ENCODE data around the gene SLC16A12.

The SLC16A12 gene

GRCh38 chr10:89574368-89574767 lies 39.0 kb upstream of the SLC16A12 start:
- Histone ChIP-seq H3K4me1 (no peaks in the 10 kb centered on the region), H3K36me3 (no peaks in the 10 kb centered on the region), H3K27me3 (no peaks in the 10 kb centered on the region), H3K9me3 (no peaks in the 10 kb centered on the region), H3K4me3 (ENCODE audit: low read depth, low read length) (no peak overlapping the region)
- no peak for TF ChIP-seq CTCF (IDR thresholded peaks at IDR 0.05; ENCODE audit: low read depth, low read length)
- no peak for DNase-seq

GRCh38 chr10:89567576-89568245 lies 32.3 kb upstream of the SLC16A12 start:
- H3K4me1 ChIP-seq = no peaks in the 10 kb centered on the region
- DNase-seq = no peak
- TF ChIP-seq CTCF (IDR thresholded peaks at IDR 0.05; ENCODE audit: low read depth, low read length) = no peak
- H3K9me3 ChIP-seq = no peaks in the 10 kb centered on the region
- peaks cover 2% of the 10 kb centered on the region; the same call in 1 of the 2 replicates for H3K27me3 ChIP-seq
- no peaks in the 10 kb centered on the region for H3K36me3 ChIP-seq
- no peak overlapping the region for H3K4me3 ChIP-seq (ENCODE audit: low read depth, low read length)

DNA sequence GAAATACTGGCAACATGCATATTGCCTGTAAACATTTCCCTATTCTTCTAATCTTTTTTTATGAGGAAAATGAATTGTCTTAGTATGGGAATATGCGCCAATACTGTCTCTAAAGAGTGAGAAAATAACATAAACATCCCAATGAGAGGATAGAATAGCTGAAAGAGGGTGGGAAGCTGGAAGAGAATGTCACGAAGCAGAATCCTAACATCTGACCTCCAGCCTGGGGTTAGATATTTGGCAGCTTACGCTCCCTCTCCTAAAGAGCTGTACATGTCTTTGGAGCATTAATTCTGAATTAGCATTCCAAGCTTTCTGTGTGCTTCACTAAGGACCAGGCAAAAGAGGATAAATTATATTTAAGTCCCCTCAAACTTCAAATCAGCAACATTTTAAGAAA lies 31.6 kb upstream of the SLC16A12 start:
- H3K4me1 ChIP-seq = no peaks in the 10 kb centered on the region
- no peak for TF ChIP-seq CTCF (IDR thresholded peaks at IDR 0.05; ENCODE audit: low read depth, low read length)
- H3K27me3 ChIP-seq = peaks cover 2% of the 10 kb centered on the region; the same call in 1 of the 2 replicates
- no peaks in the 10 kb centered on the region for H3K36me3 ChIP-seq
- no peak for DNase-seq
- no peak overlapping the region for H3K4me3 ChIP-seq (ENCODE audit: low read depth, low read length)
- H3K9me3 ChIP-seq = no peaks in the 10 kb centered on the region

DNA sequence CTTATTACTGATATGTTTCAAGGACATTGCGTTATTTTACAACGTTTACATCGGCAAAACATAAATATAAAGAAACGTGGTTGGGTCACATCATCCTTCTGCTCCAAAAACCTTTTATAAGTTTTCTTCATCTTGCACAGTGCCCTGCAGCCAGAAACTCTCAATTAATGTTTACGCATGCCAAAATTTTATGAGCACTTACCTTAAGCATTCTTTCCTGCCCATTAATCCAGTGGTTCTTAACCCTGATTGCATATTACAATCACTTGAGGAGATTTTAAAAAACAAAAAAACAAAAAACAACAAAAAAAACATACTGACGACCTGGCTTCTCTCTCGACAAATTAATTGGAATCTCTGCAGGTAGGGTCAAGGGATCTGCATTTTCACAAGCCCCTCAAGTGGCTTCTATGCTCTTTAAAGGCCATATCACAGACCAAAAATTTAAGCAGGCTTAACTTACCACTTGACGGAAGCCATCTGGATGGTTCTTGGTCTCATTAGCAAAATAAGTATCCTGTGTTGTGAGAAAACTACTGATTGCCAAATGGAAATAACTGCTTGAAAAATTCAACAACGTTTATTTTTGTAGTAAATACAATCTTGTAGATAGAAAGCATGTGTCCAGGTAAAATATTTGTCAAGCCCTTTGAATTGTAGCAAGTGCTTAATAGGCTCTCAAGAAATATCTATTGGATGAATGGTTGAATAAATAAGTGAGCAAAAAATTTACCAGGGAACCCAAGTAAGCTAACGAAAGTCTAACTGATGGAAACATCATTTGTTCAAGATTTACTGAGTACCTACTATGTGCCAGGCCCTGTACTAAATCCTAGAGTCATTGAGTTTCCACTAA lies 30.9 kb upstream of the SLC16A12 start:
- no peaks in the 10 kb centered on the region for H3K36me3 ChIP-seq
- no peak for TF ChIP-seq CTCF (IDR thresholded peaks at IDR 0.05; ENCODE audit: low read depth, low read length)
- no peak overlapping the region for H3K4me3 ChIP-seq (ENCODE audit: low read depth, low read length)
- DNase-seq = no peak
- no peaks in the 10 kb centered on the region for H3K4me1 ChIP-seq
- peaks cover 2% of the 10 kb centered on the region; the same call in 1 of the 2 replicates for H3K27me3 ChIP-seq
- H3K9me3 ChIP-seq = no peaks in the 10 kb centered on the region

DNA sequence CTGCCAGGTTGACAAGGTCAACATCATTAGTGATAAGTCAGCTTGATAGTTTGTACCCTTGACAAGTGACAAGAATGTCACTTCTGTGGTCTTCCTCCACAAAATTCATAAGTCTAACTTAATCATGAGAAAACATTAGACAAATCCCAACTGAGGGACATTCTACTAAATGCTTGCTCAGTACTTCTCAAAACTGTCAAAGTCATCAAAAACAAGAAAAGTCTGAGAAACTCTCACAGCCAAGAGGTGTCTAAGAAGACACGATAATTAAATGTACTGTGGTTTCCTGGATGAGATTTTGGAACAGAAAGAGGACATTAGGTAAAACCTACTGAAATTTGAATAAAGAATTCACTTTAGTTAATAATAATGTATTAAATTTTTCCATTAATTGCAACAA lies 29.8 kb upstream of the SLC16A12 start:
- peaks cover 2% of the 10 kb centered on the region; the same call in 1 of the 2 replicates for H3K27me3 ChIP-seq
- no peak overlapping the region for H3K4me3 ChIP-seq (ENCODE audit: low read depth, low read length)
- H3K4me1 ChIP-seq = no peaks in the 10 kb centered on the region
- no peak for TF ChIP-seq CTCF (IDR thresholded peaks at IDR 0.05; ENCODE audit: low read depth, low read length)
- H3K36me3 ChIP-seq = no peaks in the 10 kb centered on the region
- no peaks in the 10 kb centered on the region for H3K9me3 ChIP-seq
- no peak for DNase-seq
